ENCODE data around the gene P2RX3. TPM values are rescaled to one million over a fixed set of nuclear protein-coding genes. Genes with fewer than 3 reads are reported as not detected.
"Not testable (repeated sequence)": the region's sequence is repeated elsewhere in the genome, so short reads cannot be mapped to it uniquely, and the experiment has no call there.

The P2RX3 gene
- total and polyA plus RNA-seq, 4 donors: 0.11 TPM; not detected in 3

DNA sequence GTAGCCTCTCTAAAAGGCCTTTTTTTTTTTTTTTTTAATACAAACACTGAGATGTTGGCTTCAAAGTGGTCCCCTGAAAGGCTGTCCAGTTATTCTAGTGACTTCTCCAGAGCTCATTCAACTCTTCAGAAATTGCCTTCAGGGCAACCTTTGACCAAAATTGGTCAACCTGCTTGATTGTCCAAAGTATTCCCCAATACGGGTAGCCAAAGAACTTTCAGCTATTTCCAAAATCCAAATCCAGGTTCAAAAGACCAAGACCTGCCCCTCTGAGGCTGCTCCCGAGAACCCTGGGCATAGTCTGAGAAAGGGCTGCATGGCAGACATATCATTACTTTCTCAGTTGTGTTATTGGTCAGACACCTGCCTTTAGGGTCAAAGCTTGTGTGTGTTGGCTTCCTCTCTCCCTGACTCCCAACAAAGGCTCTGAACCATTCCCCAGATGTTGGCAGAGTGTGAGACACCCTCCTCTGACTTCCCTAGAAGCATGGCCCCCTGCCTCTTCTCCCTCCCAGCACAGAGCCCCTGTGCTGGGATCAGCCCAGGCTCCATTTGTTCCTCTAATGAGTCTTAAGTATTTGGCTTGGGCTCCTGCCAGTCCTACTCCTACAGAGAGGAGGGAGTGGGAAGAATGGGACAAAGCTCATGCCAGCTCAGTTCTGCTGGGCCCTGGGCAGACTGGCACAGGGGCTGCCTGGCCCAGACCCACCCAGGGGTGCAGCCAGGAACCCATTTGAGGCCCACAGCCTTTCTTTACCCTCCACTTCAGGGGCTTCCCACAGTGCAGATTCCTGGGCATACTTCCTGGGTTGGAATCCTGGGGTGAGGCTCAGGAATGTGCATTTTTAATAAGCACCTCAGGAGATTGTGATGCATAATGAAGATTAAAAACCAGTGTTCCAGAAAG, 43.7 kb upstream of the P2RX3 start:
- WGBS, 2 donors: 56 to 85% methylated on average over 2 of the region's 2 CpGs
- Histone ChIP-seq H3K9ac (ENCODE audit: insufficient read depth in 1 of 2, low read length in 2 of 2) (no peak overlapping the region), H3K27me3 (ENCODE audit: control insufficient read depth in 3 of 3, insufficient read depth in 3 of 3, low read length in 2 of 3) (no peaks in the 10 kb centered on the region), H3K36me3 (ENCODE audit: control insufficient read depth in 4 of 4, insufficient read depth in 4 of 4, low read length in 4 of 4) (peaks cover 4 to 17% (median 12%) of the 10 kb centered on the region in 4 donors), H3K27ac (ENCODE audit: low read depth in 1 of 2, low read length in 1 of 2) (peak overlapping the region in 1 of 2 donors; percentile 88), H3K4me1 (ENCODE audit: control insufficient read depth in 5 of 5, insufficient read depth in 5 of 5, low read length in 5 of 5) (peaks cover 0 to 10% (median 6%) of the 10 kb centered on the region in 5 donors), H3K9me3 (ENCODE audit: control insufficient read depth in 4 of 4, insufficient read depth in 3 of 4, low read length in 3 of 4) (peaks cover 0 to 5% (median 2%) of the 10 kb centered on the region in 4 donors), H3K4me3 (no peak overlapping the region)
- DNase-seq (peak; percentile 72 to 84 (median 80)), ATAC-seq (ENCODE audit: insufficient read depth, low FRiP score) (peak; percentile 75)
- TF ChIP-seq, protein P1, sequence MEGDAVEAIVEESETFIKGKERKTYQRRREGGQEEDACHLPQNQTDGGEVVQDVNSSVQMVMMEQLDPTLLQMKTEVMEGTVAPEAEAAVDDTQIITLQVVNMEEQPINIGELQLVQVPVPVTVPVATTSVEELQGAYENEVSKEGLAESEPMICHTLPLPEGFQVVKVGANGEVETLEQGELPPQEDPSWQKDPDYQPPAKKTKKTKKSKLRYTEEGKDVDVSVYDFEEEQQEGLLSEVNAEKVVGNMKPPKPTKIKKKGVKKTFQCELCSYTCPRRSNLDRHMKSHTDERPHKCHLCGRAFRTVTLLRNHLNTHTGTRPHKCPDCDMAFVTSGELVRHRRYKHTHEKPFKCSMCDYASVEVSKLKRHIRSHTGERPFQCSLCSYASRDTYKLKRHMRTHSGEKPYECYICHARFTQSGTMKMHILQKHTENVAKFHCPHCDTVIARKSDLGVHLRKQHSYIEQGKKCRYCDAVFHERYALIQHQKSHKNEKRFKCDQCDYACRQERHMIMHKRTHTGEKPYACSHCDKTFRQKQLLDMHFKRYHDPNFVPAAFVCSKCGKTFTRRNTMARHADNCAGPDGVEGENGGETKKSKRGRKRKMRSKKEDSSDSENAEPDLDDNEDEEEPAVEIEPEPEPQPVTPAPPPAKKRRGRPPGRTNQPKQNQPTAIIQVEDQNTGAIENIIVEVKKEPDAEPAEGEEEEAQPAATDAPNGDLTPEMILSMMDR (IDR thresholded peaks at IDR 0.05; ENCODE audit: control extremely low read depth, extremely low read depth): no peak

DNA sequence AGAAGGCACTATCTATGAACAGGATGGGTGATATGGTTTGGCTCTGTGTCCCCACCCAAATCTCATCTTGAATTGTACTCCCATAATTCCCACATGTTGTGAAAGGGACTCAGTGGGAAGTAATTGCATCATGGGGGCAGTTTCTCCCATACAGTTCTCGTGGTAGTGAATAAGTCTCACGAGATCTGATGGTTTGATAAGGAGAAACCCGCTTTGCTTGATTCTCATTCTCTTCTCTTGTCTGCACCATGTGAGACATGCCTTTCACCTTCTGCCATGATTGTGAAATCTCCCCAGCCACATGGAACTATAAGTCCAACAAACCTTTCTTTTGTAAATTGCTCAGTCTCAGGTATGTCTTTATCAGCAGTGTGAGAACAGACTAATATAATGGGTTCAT, 41.9 kb upstream of the P2RX3 start:
- not testable (repeated sequence) for H3K27ac ChIP-seq (ENCODE audit: low read depth in 1 of 2, low read length in 1 of 2); H3K4me3 ChIP-seq; H3K9ac ChIP-seq (ENCODE audit: insufficient read depth in 1 of 2, low read length in 2 of 2); H3K27me3 ChIP-seq (ENCODE audit: control insufficient read depth in 3 of 3, insufficient read depth in 3 of 3, low read length in 2 of 3); ATAC-seq (ENCODE audit: insufficient read depth, low FRiP score); DNase-seq; H3K4me1 ChIP-seq (ENCODE audit: control insufficient read depth in 5 of 5, insufficient read depth in 5 of 5, low read length in 5 of 5)
- H3K9me3 ChIP-seq (ENCODE audit: control insufficient read depth in 4 of 4, insufficient read depth in 3 of 4, low read length in 3 of 4): peaks cover 0 to 13% (median 2%) of the 10 kb centered on the region in 4 donors
- peaks cover 17 to 35% (median 27%) of the 10 kb centered on the region in 4 donors for H3K36me3 ChIP-seq (ENCODE audit: control insufficient read depth in 4 of 4, insufficient read depth in 4 of 4, low read length in 4 of 4)
- WGBS, 2 donors: 77 to 85% methylated on average over 3 of the region's 3 CpGs

DNA sequence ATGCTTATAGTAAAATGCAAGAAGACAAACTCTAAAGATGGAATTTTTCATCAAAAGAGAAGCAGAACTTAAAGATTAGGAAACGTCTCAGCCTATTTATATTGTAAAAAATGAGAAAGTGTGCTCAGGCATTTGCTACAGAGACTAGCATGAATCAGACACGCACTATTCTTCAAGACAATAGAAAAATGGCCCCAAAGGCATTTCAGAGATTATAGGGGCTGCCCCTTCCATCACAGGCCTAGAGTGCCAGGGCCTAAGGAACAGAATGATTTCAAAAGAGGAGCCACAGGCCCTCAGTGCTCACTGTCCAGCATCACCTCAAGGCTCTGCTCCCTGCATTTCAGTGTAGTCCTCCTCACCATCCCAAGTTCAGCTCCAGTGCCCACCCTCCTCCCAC, 40.9 kb upstream of the P2RX3 start:
- Histone ChIP-seq H3K9me3 (ENCODE audit: control insufficient read depth in 4 of 4, insufficient read depth in 3 of 4, low read length in 3 of 4) (peaks cover 0 to 13% (median 3%) of the 10 kb centered on the region in 4 donors), H3K27ac (ENCODE audit: low read depth in 1 of 2, low read length in 1 of 2) (no peak overlapping the region), H3K27me3 (ENCODE audit: control insufficient read depth in 3 of 3, insufficient read depth in 3 of 3, low read length in 2 of 3) (no peaks in the 10 kb centered on the region), H3K4me3 (no peak overlapping the region), H3K9ac (ENCODE audit: insufficient read depth in 1 of 2, low read length in 2 of 2) (no peak overlapping the region), H3K4me1 (ENCODE audit: control insufficient read depth in 5 of 5, insufficient read depth in 5 of 5, low read length in 5 of 5) (peaks cover 0 to 8% (median 6%) of the 10 kb centered on the region in 5 donors), H3K36me3 (ENCODE audit: control insufficient read depth in 4 of 4, insufficient read depth in 4 of 4, low read length in 4 of 4) (peaks cover 22 to 45% (median 37%) of the 10 kb centered on the region in 4 donors)
- ATAC-seq (ENCODE audit: insufficient read depth, low FRiP score) (no peak), DNase-seq (no peak)
- WGBS, 2 donors: 93 to 94% methylated on average over 2 of the region's 2 CpGs
- TF ChIP-seq, protein P1 (IDR thresholded peaks at IDR 0.05; ENCODE audit: control extremely low read depth, extremely low read depth): no peak

GRCh38 chr11:57299150-57299737, 38.9 kb upstream of the P2RX3 start:
- DNase-seq (no peak), ATAC-seq (ENCODE audit: insufficient read depth, low FRiP score) (no peak)
- Histone ChIP-seq H3K4me1 (ENCODE audit: control insufficient read depth in 5 of 5, insufficient read depth in 5 of 5, low read length in 5 of 5) (peaks cover 0 to 16% (median 4%) of the 10 kb centered on the region in 5 donors), H3K9me3 (ENCODE audit: control insufficient read depth in 4 of 4, insufficient read depth in 3 of 4, low read length in 3 of 4) (peaks cover 0 to 13% (median 3%) of the 10 kb centered on the region in 4 donors), H3K27ac (ENCODE audit: low read depth in 1 of 2, low read length in 1 of 2) (no peak overlapping the region), H3K27me3 (ENCODE audit: control insufficient read depth in 3 of 3, insufficient read depth in 3 of 3, low read length in 2 of 3) (no peaks in the 10 kb centered on the region), H3K4me3 (no peak overlapping the region), H3K9ac (ENCODE audit: insufficient read depth in 1 of 2, low read length in 2 of 2) (no peak overlapping the region), H3K36me3 (ENCODE audit: control insufficient read depth in 4 of 4, insufficient read depth in 4 of 4, low read length in 4 of 4) (peaks cover 22 to 51% (median 46%) of the 10 kb centered on the region in 4 donors)
- 97% methylated on average over 5 of the region's 5 CpGs for WGBS, 2 donors
- TF ChIP-seq, protein P1 (IDR thresholded peaks at IDR 0.05; ENCODE audit: control extremely low read depth, extremely low read depth): no peak

All from lung (tissue), 12 donors.